Mesenchymal stem cell (in vitro differentiated cells and primary cell): ENCODE data around the gene OR14J1.

ENCODE experiments used
- DNase-seq: peaks from one replicate; pipeline ENCODE4 v3.0.0-alpha.2; 2013
- H2AFZ ChIP-seq: one replicate; pipeline ENCODE4 v1.6.1; 2013; ENCODE audit warnings: low read depth, mild to moderate bottlenecking, control low read depth, inconsistent platforms, low read length, moderate library complexity
- H2AK5ac ChIP-seq: 2 replicates; pipeline ENCODE4 v1.6.1; 2013; ENCODE audit warnings: low read length, moderate library complexity, mild to moderate bottlenecking, inconsistent platforms; ENCODE audit not compliant: severe bottlenecking
- H2BK120ac ChIP-seq: one replicate; pipeline ENCODE4 v1.6.1; 2013; ENCODE audit warnings: low read depth, mild to moderate bottlenecking, inconsistent platforms, low read length, moderate library complexity
- H2BK12ac ChIP-seq, 2 experiments: one replicate each; pipeline ENCODE4 v1.6.1; 2013; ENCODE audit warnings: inconsistent platforms in 2 of 2, low read length in 2 of 2, mild to moderate bottlenecking in 2 of 2, moderate library complexity in 2 of 2, control low read depth in 1 of 2
- H2BK15ac ChIP-seq: one replicate; pipeline ENCODE4 v1.6.1; 2013; ENCODE audit warnings: mild to moderate bottlenecking, low read depth, inconsistent platforms; ENCODE audit not compliant: poor library complexity, severe bottlenecking
- H2BK5ac ChIP-seq: 2 replicates; pipeline ENCODE4 v1.6.1; 2013; ENCODE audit warnings: low read depth, mild to moderate bottlenecking, low read length, control low read depth, inconsistent platforms; ENCODE audit not compliant: poor library complexity, severe bottlenecking
- H3K14ac ChIP-seq, 2 experiments: one replicate each; pipeline ENCODE4 v1.6.1; 2013; ENCODE audit warnings: inconsistent platforms in 2 of 2, low read length in 2 of 2, control low read depth in 1 of 2, mild to moderate bottlenecking in 1 of 2, moderate library complexity in 1 of 2
- H3K18ac ChIP-seq, 2 experiments: one replicate each; pipeline ENCODE4 v1.6.1; 2013; ENCODE audit warnings: inconsistent platforms in 2 of 2, low read length in 2 of 2, control low read depth in 1 of 2, low read depth in 1 of 2, mild to moderate bottlenecking in 1 of 2
- H3K23ac ChIP-seq, 2 experiments: one replicate each; pipeline ENCODE4 v1.6.1; 2013; ENCODE audit warnings: inconsistent platforms in 2 of 2, low read length in 2 of 2, mild to moderate bottlenecking in 2 of 2, moderate library complexity in 2 of 2, control low read depth in 1 of 2
- H3K27ac ChIP-seq: 2 replicates; pipeline ENCODE4 v1.5.1; 2013; ENCODE audit warnings: mild to moderate bottlenecking, moderate library complexity, low read length, control low read depth, inconsistent platforms; ENCODE audit not compliant: poor library complexity, severe bottlenecking
- H3K27me3 ChIP-seq, 2 experiments: 2 replicates each; pipeline versions ENCODE4 v1.6.1 to v1.7.0; 2013; ENCODE audit warnings: low read length in 2 of 2, mild to moderate bottlenecking in 2 of 2, moderate library complexity in 2 of 2, control low read depth in 1 of 2, inconsistent platforms in 1 of 2; ENCODE audit not compliant: control insufficient read depth in 1 of 2, insufficient read depth in 1 of 2
- H3K36me3 ChIP-seq, 2 experiments: 2 replicates each; pipeline versions ENCODE4 v1.6.1 to v1.7.0; 2013; ENCODE audit warnings: low read length in 2 of 2, control low read depth in 1 of 2, inconsistent platforms in 1 of 2, low read depth in 1 of 2, mild to moderate bottlenecking in 1 of 2; ENCODE audit not compliant: insufficient read depth in 2 of 2, control insufficient read depth in 1 of 2
- H3K4ac ChIP-seq, 2 experiments: one replicate each; pipeline ENCODE4 v1.6.1; 2013; ENCODE audit warnings: inconsistent platforms in 2 of 2, low read length in 2 of 2, mild to moderate bottlenecking in 2 of 2, moderate library complexity in 2 of 2, control low read depth in 1 of 2, low read depth in 1 of 2
- H3K4me1 ChIP-seq: 2 replicates; pipeline ENCODE4 v1.6.1; 2013; ENCODE audit warnings: low read depth, low read length, control low read depth; ENCODE audit not compliant: control insufficient read depth, insufficient read depth
- H3K4me2 ChIP-seq: 2 replicates; pipeline ENCODE4 v1.6.1; 2013; ENCODE audit warnings: low read length, mild to moderate bottlenecking, inconsistent platforms; ENCODE audit not compliant: poor library complexity, severe bottlenecking
- H3K4me3 ChIP-seq, 2 experiments: 2 replicates each; pipeline versions ENCODE4 v1.5.1 to v1.7.0; 2013; ENCODE audit warnings: low read length in 2 of 2, mild to moderate bottlenecking in 2 of 2, control low read depth in 1 of 2, low read depth in 1 of 2; ENCODE audit not compliant: insufficient read depth in 1 of 2
- H3K79me1 ChIP-seq: replicated peaks from 2 replicates; pipeline ENCODE4 v1.6.1; 2013; ENCODE audit warnings: mild to moderate bottlenecking, control low read depth, low read length, inconsistent platforms; ENCODE audit not compliant: poor library complexity, severe bottlenecking
- H3K9ac ChIP-seq: 2 replicates; pipeline ENCODE4 v1.7.0; 2013; ENCODE audit warnings: mild to moderate bottlenecking, low read length, moderate library complexity
- H3K9me3 ChIP-seq: 2 replicates; pipeline ENCODE4 v1.7.0; 2013; ENCODE audit warnings: mild to moderate bottlenecking, low read length; ENCODE audit not compliant: control insufficient read depth
- H4K8ac ChIP-seq: one replicate; pipeline ENCODE4 v1.6.1; 2013; ENCODE audit warnings: inconsistent platforms, mild to moderate bottlenecking, low read length, moderate library complexity
- H4K91ac ChIP-seq: one replicate; pipeline ENCODE4 v1.6.1; 2013; ENCODE audit warnings: mild to moderate bottlenecking, low read length, inconsistent platforms
- WGBS: methylation state at CpG from one replicate; pipeline ENCODE4 v1.1.7; 2013; ENCODE audit warnings: mixed read lengths; 5-methylcytosine and 5-hydroxymethylcytosine counted together

OR14J1 gene

GRCh38 chr6:29263001-29263400 is 38.5 kb upstream of the OR14J1 start:
- H2BK15ac ChIP-seq: no peak overlapping the region
- no peaks in the 10 kb centered on the region for H3K79me1 ChIP-seq
- no peak overlapping the region for H3K27ac ChIP-seq
- H4K91ac ChIP-seq: no peak overlapping the region
- peaks cover 9% of the 10 kb centered on the region for H3K9me3 ChIP-seq
- no peak overlapping the region for H2AFZ ChIP-seq
- no peak overlapping the region for H4K8ac ChIP-seq
- H3K4me3 ChIP-seq: no peak overlapping the region
- H3K4me1 ChIP-seq: no peaks in the 10 kb centered on the region
- DNase-seq: no peak
- no peaks in the 10 kb centered on the region for H3K27me3 ChIP-seq
- no peak overlapping the region for H2AK5ac ChIP-seq
- H3K18ac ChIP-seq: no peak overlapping the region
- no peak overlapping the region for H2BK5ac ChIP-seq
- no peak overlapping the region for H2BK12ac ChIP-seq
- 38% methylated on average over 3 of the region's 3 CpGs for WGBS
- H3K9ac ChIP-seq: no peak overlapping the region
- no peak overlapping the region for H3K4me2 ChIP-seq
- no peaks in the 10 kb centered on the region for H3K36me3 ChIP-seq
- no peak overlapping the region for H3K23ac ChIP-seq
- H3K14ac ChIP-seq: no peak overlapping the region
- H2BK120ac ChIP-seq: no peak overlapping the region
- H3K4ac ChIP-seq: no peak overlapping the region

DNA sequence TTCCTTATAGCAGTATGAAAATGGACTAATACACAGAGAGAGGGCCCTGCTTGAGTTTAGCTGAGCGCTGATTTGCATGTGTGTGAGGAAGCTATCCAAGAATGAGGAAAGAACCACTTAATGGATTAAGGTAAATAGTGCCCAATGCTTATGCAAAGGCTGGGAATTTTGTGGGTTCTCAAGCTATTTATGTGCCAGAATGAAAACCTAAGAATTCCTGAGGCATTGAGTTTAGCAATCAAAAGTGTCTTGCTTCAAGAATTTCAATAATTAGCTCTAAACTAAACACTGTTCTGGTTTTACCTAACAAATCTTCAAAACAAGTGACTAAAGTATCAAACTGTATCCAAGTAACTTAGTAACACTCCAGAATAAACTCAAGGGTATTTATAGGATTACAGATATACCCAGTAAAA is 7.0 kb upstream of the OR14J1 start:
- H3K9me3 ChIP-seq: no peaks in the 10 kb centered on the region
- H3K14ac ChIP-seq: no peak overlapping the region
- H2BK5ac ChIP-seq: no peak overlapping the region
- H3K27me3 ChIP-seq: no peaks in the 10 kb centered on the region
- H3K27ac ChIP-seq: peak overlapping the region; percentile 33
- H4K8ac ChIP-seq: no peak overlapping the region
- H2BK12ac ChIP-seq: no peak overlapping the region
- H3K79me1 ChIP-seq: no peaks in the 10 kb centered on the region
- no peak overlapping the region for H3K4ac ChIP-seq
- no peak overlapping the region for H3K18ac ChIP-seq
- H2BK15ac ChIP-seq: no peak overlapping the region
- peak; percentile 28 for DNase-seq
- no peak overlapping the region for H4K91ac ChIP-seq
- no peak overlapping the region for H2AFZ ChIP-seq
- no peak overlapping the region for H3K23ac ChIP-seq
- 75% methylated on average over 1 of the region's 1 CpG for WGBS
- no peak overlapping the region for H3K9ac ChIP-seq
- no peak overlapping the region for H2AK5ac ChIP-seq
- no peak overlapping the region for H3K4me3 ChIP-seq
- H3K4me2 ChIP-seq: no peak overlapping the region
- H3K36me3 ChIP-seq: no peaks in the 10 kb centered on the region
- no peak overlapping the region for H2BK120ac ChIP-seq
- H3K4me1 ChIP-seq: peaks cover 5% of the 10 kb centered on the region

GRCh38 chr6:29295181-29295585 is 6.3 kb upstream of the OR14J1 start:
- H3K36me3 ChIP-seq: no peaks in the 10 kb centered on the region
- H3K4me1 ChIP-seq: peaks cover 5% of the 10 kb centered on the region
- no peak overlapping the region for H3K23ac ChIP-seq
- H3K9ac ChIP-seq: no peak overlapping the region
- H3K9me3 ChIP-seq: no peaks in the 10 kb centered on the region
- H2AK5ac ChIP-seq: no peak overlapping the region
- no peaks in the 10 kb centered on the region for H3K79me1 ChIP-seq
- no peak overlapping the region for H3K14ac ChIP-seq
- peak overlapping the region; percentile 5 for H3K27ac ChIP-seq
- H2BK15ac ChIP-seq: no peak overlapping the region
- no peak overlapping the region for H3K18ac ChIP-seq
- no peak overlapping the region for H2BK5ac ChIP-seq
- H2BK120ac ChIP-seq: no peak overlapping the region
- H2AFZ ChIP-seq: no peak overlapping the region
- no peak overlapping the region for H3K4ac ChIP-seq
- no peak overlapping the region for H2BK12ac ChIP-seq
- H3K4me2 ChIP-seq: no peak overlapping the region
- 86% methylated on average over 12 of the region's 12 CpGs for WGBS
- no peak overlapping the region for H4K8ac ChIP-seq
- H3K27me3 ChIP-seq: no peaks in the 10 kb centered on the region
- H4K91ac ChIP-seq: no peak overlapping the region
- no peak overlapping the region for H3K4me3 ChIP-seq
- DNase-seq: no peak

DNA sequence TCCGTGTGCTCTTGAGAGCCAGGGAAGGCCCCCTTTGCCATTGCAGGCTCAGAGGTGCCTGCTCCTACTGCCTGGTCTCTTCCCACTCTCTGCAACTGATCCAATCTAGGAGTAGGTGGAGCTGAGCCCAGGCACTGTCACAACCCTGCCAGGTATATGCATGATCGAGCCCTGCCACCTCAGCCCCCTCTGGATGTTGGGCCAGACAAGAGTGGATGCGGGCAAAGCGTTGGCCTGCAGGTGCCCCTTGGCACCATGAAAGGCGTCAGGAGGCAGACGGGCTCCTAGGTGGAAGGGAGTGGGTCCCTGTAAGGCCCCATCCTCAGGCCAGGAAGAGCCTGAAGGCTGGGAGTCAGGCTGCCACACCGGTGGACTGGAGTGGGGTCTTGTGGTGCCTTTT is 5.9 kb upstream of the OR14J1 start:
- H3K27ac ChIP-seq: no peak overlapping the region
- H3K4me2 ChIP-seq: no peak overlapping the region
- no peak overlapping the region for H2BK15ac ChIP-seq
- H2BK5ac ChIP-seq: no peak overlapping the region
- H3K4me1 ChIP-seq: peaks cover 5% of the 10 kb centered on the region
- H3K9me3 ChIP-seq: no peaks in the 10 kb centered on the region
- H3K23ac ChIP-seq: no peak overlapping the region
- no peak overlapping the region for H4K8ac ChIP-seq
- H3K18ac ChIP-seq: no peak overlapping the region
- H2AFZ ChIP-seq: no peak overlapping the region
- H4K91ac ChIP-seq: no peak overlapping the region
- H2BK120ac ChIP-seq: no peak overlapping the region
- no peak overlapping the region for H3K4me3 ChIP-seq
- no peak overlapping the region for H3K14ac ChIP-seq
- no peaks in the 10 kb centered on the region for H3K36me3 ChIP-seq
- no peaks in the 10 kb centered on the region for H3K79me1 ChIP-seq
- H3K9ac ChIP-seq: no peak overlapping the region
- no peak overlapping the region for H3K4ac ChIP-seq
- 91% methylated on average over 7 of the region's 7 CpGs for whole genome bisulfite sequencing
- H2AK5ac ChIP-seq: no peak overlapping the region
- DNase-seq: no peak
- H2BK12ac ChIP-seq: no peak overlapping the region
- H3K27me3 ChIP-seq: no peaks in the 10 kb centered on the region
